Kidney (tissue), 14 donors: ENCODE data around the gene TXNDC2. TPM values are rescaled to one million over a fixed set of nuclear protein-coding genes. Genes with fewer than 3 reads are reported as not detected.

Source experiments
- DNase-seq, 5 donors: peaks; one replicate each; pipeline ENCODE4 v3.0.0-alpha.2; 2013 to 2020
- FAIRE-seq: peaks from 2 replicates; lab custom pipeline; 2012; peaks lifted over from hg19 to GRCh38; lab: Jason Lieb, UNC
- H3K27ac ChIP-seq, 2 donors: one replicate each; pipeline ENCODE4 v1.7.0; 2013; ENCODE audit warnings: low read depth in 2 of 2, low read length in 2 of 2, inconsistent platforms in 1 of 2
- H3K27me3 ChIP-seq: one replicate; pipeline ENCODE4 v1.7.1; 2013; ENCODE audit warnings: low read length, inconsistent platforms; ENCODE audit not compliant: control insufficient read depth, insufficient read depth
- H3K36me3 ChIP-seq, 3 donors: one replicate each; pipeline versions ENCODE4 v1.7.0 to v1.7.1; 2013; ENCODE audit warnings: low read length in 3 of 3, control low read depth in 1 of 3, inconsistent platforms in 1 of 3; ENCODE audit not compliant: insufficient read depth in 3 of 3, control insufficient read depth in 2 of 3
- H3K4me1 ChIP-seq, 3 donors: one replicate each; pipeline versions ENCODE4 v1.7.0 to v1.7.1; 2013; ENCODE audit warnings: low read length in 3 of 3, inconsistent platforms in 1 of 3, low read depth in 1 of 3; ENCODE audit not compliant: control insufficient read depth in 2 of 3, insufficient read depth in 2 of 3
- H3K4me3 ChIP-seq, 3 donors: one replicate each; pipeline versions ENCODE4 v1.7.0 to v1.8.1; 2013; ENCODE audit warnings: low read length in 3 of 3, control low read depth in 1 of 3, inconsistent platforms in 1 of 3
- H3K9ac ChIP-seq, 3 donors: one replicate each; pipeline versions ENCODE4 v1.7.0 to v1.7.1; 2013; ENCODE audit warnings: low read length in 3 of 3, control low read depth in 1 of 3, inconsistent platforms in 1 of 3
- H3K9me3 ChIP-seq, 3 donors: one replicate each; pipeline versions ENCODE4 v1.7.0 to v1.7.1; 2013; ENCODE audit warnings: low read length in 3 of 3, control low read depth in 1 of 3, inconsistent platforms in 1 of 3; ENCODE audit not compliant: control insufficient read depth in 2 of 3, insufficient read depth in 1 of 3
- intact Hi-C: fragments of 100-400 bp; cut with DNase I; formaldehyde crosslinking; loops from one replicate; pipeline ENCODE4 v1.11.1; 2022
- polyA plus RNA-seq: library from polyadenylated mRNA; stranded (reverse); fragments of 350-450 nt; fragmentation: Illumina TruSeq; extraction: RNeasy Lipid Tissue Mini Kit (QIAGEN cat#74804); gene quantifications from one replicate; pipeline ENCODE4 v1.2.3, GENCODE V29; 2014; ENCODE audit warnings: low read depth, low replicate concordance; ENCODE audit not compliant: insufficient read depth
- total RNA-seq: library from RNA; stranded (reverse); fragmentation: NEBNext Ultra II Directional; extraction: Animal tissue kit (Norgen Biotek cat#: 25700); gene quantifications from one replicate; pipeline ENCODE4 v1.2.1, GENCODE V29; 2021
- TF ChIP-seq, protein P1 (sequence below): IDR thresholded peaks from 3 replicates; pipeline ENCODE4 v1.5.1; 2012; ENCODE audit warnings: mild to moderate bottlenecking, moderate library complexity, borderline replicate concordance; ENCODE audit not compliant: insufficient read depth; ENCODE audit errors: extremely low read depth
- donor health status: control.
- donor health status: control.
- donor health status: control.
- donor health status: control.
- donor health status: control.
- donor health status: DM: yes; HTN: yes; CAD: no.
- donor health status: Normal renal cell carcinoma (clear cell type).

The TXNDC2 gene
- total and polyA plus RNA-seq, 2 donors from 2014 or later, result 0.16 TPM; not detected in 1

DNA sequence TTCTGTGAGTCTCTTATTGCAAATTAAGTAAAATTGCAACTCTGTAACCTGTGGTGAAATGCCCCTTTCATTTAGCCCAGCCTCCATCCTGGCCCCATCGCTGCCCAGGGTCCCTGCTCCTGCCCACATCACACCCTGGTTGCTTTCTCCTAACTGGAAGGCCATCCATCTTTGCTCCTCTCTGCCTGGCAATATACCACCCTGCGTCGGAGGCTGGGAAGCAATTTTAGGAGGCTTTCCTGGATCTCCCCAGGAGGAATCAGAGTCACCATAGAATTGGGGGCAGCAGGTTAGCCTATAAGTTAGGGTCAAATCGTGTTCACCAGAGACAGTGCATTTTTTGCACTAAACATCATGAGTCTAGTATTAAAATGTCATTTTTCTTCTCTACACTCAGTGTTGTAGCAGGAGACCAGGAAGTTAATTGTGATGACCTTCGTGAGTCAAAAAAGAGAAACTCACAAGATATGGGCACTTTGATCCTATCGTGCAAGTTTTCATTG lies 14.5 kb upstream of the TXNDC2 start:
- no peaks in the 10 kb centered on the region for H3K36me3 ChIP-seq
- intact Hi-C loops, result no loop called here
- H3K27me3 ChIP-seq, result no peaks in the 10 kb centered on the region
- TF ChIP-seq, protein P1, sequence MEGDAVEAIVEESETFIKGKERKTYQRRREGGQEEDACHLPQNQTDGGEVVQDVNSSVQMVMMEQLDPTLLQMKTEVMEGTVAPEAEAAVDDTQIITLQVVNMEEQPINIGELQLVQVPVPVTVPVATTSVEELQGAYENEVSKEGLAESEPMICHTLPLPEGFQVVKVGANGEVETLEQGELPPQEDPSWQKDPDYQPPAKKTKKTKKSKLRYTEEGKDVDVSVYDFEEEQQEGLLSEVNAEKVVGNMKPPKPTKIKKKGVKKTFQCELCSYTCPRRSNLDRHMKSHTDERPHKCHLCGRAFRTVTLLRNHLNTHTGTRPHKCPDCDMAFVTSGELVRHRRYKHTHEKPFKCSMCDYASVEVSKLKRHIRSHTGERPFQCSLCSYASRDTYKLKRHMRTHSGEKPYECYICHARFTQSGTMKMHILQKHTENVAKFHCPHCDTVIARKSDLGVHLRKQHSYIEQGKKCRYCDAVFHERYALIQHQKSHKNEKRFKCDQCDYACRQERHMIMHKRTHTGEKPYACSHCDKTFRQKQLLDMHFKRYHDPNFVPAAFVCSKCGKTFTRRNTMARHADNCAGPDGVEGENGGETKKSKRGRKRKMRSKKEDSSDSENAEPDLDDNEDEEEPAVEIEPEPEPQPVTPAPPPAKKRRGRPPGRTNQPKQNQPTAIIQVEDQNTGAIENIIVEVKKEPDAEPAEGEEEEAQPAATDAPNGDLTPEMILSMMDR, result no peak
- DNase-seq, result no peak
- no peak overlapping the region for H3K9ac ChIP-seq
- H3K27ac ChIP-seq, result no peak overlapping the region
- no peak overlapping the region for H3K4me3 ChIP-seq
- H3K9me3 ChIP-seq, result no peaks in the 10 kb centered on the region
- no peaks in the 10 kb centered on the region for H3K4me1 ChIP-seq
- no peak for FAIRE-seq

- DNase-seq, result no peak
- Histone ChIP-seq H3K27ac (no peak overlapping the region), H3K4me3 (no peak overlapping the region), H3K36me3 (no peaks in the 10 kb centered on the region), H3K27me3 (no peaks in the 10 kb centered on the region), H3K4me1 (no peaks in the 10 kb centered on the region), H3K9ac (no peak overlapping the region), H3K9me3 (no peaks in the 10 kb centered on the region)
- TF ChIP-seq, protein P1, result no peak
- FAIRE-seq, result no peak
- intact Hi-C loops, result no loop called here
These were observed 12.9 kb upstream of the TXNDC2 start for GRCh38 chr18:9872823-9873222.

DNA sequence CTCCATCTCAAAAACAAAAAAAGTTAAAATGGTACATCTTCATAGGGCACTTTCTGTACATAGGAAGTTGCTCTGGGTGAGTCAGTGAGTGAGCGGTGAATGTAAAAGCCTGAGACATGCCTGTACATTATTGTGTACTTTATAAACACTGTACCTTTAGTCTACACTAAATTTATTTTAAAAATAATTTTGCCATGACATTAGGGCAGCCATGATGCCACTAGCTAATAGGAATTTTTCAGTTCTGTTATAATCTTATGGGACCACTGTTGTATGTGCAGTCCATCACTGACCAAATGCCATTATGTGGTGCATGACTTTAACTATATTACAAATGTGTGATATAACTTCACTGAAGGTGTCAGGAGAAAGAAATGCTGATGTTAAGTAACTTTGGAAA lies 11.0 kb upstream of the TXNDC2 start:
- no peak for FAIRE-seq

More for the DNA sequence above, 11.0 kb upstream of the TXNDC2 start:
- intact Hi-C loops, result no loop called here
- Histone ChIP-seq H3K4me1 (no peaks in the 10 kb centered on the region), H3K4me3 (no peak overlapping the region), H3K27me3 (no peaks in the 10 kb centered on the region), H3K36me3 (no peaks in the 10 kb centered on the region), H3K9me3 (no peaks in the 10 kb centered on the region), H3K9ac (no peak overlapping the region), H3K27ac (no peak overlapping the region)
- DNase-seq, result no peak
- TF ChIP-seq, protein P1, result no peak
